Effector memory CD8-positive, alpha-beta T cell (primary cell): ENCODE measurements around the gene ATP8A1.
A peak's percentile ranks its signal among the peaks of the same experiment; 100 is the strongest.

Experiments used
- ATAC-seq: fragments of 150-1000 bp; cut with Tn5 transposase; replicated peaks from 2 replicates; pipeline ENCODE4 v1.10.0; 2021; ENCODE audit warnings: mild to moderate bottlenecking, moderate library complexity
- DNase-seq, 3 experiments: peaks; one replicate each; pipeline ENCODE4 v3.0.0; 2021
- H3K27ac Mint-ChIP-seq, 2 donors: one replicate each; pipeline ENCODE4 v1.8.0; 2022; ENCODE audit warnings: mild to moderate bottlenecking in 2 of 2, mixed read lengths in 2 of 2, moderate library complexity in 2 of 2
- H3K27me3 Mint-ChIP-seq, 2 donors: one replicate each; pipeline ENCODE4 v1.8.0; 2022; ENCODE audit warnings: mixed read lengths in 2 of 2
- H3K36me3 Mint-ChIP-seq: one replicate; pipeline ENCODE4 v1.8.0; 2022; ENCODE audit warnings: mild to moderate bottlenecking, moderate library complexity, mixed read lengths; ENCODE audit not compliant: insufficient read depth
- H3K4me1 Mint-ChIP-seq, 2 donors: one replicate each; pipeline ENCODE4 v1.8.0; 2022; ENCODE audit warnings: low read depth in 2 of 2, mixed read lengths in 2 of 2
- H3K4me3 Mint-ChIP-seq, 2 donors: one replicate each; pipeline ENCODE4 v1.8.0; 2022; ENCODE audit warnings: mild to moderate bottlenecking in 2 of 2, mixed read lengths in 2 of 2, moderate library complexity in 2 of 2
- H3K9me3 Mint-ChIP-seq, 2 donors: one replicate each; pipeline ENCODE4 v1.8.0; 2022; ENCODE audit warnings: mixed read lengths in 2 of 2

ATP8A1 gene

DNA sequence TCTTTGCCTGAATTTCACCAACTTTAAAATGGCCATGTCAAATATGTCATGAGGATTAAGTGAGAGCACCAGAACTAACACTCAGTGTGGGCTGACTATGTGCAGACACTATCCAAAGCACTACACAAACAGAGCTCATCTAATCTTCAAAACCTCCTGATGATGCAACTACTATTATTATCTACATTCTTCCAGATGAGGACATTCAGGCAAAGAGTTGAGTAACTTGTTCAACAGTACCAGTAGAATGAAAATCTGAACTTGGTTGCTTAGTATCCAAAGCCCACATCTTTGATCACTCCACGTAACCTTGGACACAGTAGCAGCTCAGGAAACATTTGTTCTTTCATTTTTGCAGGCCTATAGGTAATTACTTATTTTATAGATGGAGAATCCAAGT is 90.1 kb downstream of the ATP8A1 start:
- Mint-ChIP-seq H3K27ac (no peak overlapping the region), H3K9me3 (no peaks in the 10 kb centered on the region), H3K4me1 (peaks cover under 1 to 7% of the 10 kb centered on the region in 2 donors), H3K27me3 (no peaks in the 10 kb centered on the region), H3K36me3 (peaks cover 17% of the 10 kb centered on the region), H3K4me3 (no peak overlapping the region)
- no peak for DNase-seq
- ATAC-seq, result no peak

GRCh38 chr4:42562016-42562415 is 94.9 kb downstream of the ATP8A1 start:
- H3K27me3 Mint-ChIP-seq, result no peaks in the 10 kb centered on the region
- H3K27ac Mint-ChIP-seq, result peak overlapping the region in 1 of 2 donors; percentile 20
- peaks cover 2 to 7% of the 10 kb centered on the region in 2 donors for H3K4me1 Mint-ChIP-seq
- DNase-seq (no peak), ATAC-seq (no peak)
- H3K36me3 Mint-ChIP-seq, result peaks cover 21% of the 10 kb centered on the region
- H3K4me3 Mint-ChIP-seq, result no peak overlapping the region
- no peaks in the 10 kb centered on the region for H3K9me3 Mint-ChIP-seq

GRCh38 chr4:42561031-42561430 is 95.9 kb downstream of the ATP8A1 start:
- DNase-seq (no peak), ATAC-seq (no peak)
- Mint-ChIP-seq H3K27ac (no peak overlapping the region), H3K4me3 (no peak overlapping the region), H3K36me3 (peaks cover 25% of the 10 kb centered on the region), H3K4me1 (peaks cover 2 to 7% of the 10 kb centered on the region in 2 donors), H3K27me3 (no peaks in the 10 kb centered on the region), H3K9me3 (no peaks in the 10 kb centered on the region)

- Mint-ChIP-seq H3K4me1 (peaks cover 2 to 7% of the 10 kb centered on the region in 2 donors), H3K4me3 (no peak overlapping the region)
- ATAC-seq, result no peak
Observed at GRCh38 chr4:42560467-42560861, 96.4 kb downstream of the ATP8A1 start.

GRCh38 chr4:42558156-42558555 is 98.7 kb downstream of the ATP8A1 start:
- Mint-ChIP-seq H3K9me3 (no peaks in the 10 kb centered on the region), H3K27ac (no peak overlapping the region), H3K4me1 (peaks cover 3 to 7% of the 10 kb centered on the region in 2 donors), H3K27me3 (no peaks in the 10 kb centered on the region), H3K4me3 (no peak overlapping the region), H3K36me3 (peaks cover 27% of the 10 kb centered on the region)
- ATAC-seq (no peak), DNase-seq (no peak)

More at GRCh38 chr4:42560467-42560861, 96.4 kb downstream of the ATP8A1 start:
- peaks cover 29% of the 10 kb centered on the region for H3K36me3 Mint-ChIP-seq
- H3K27ac Mint-ChIP-seq, result no peak overlapping the region
- H3K9me3 Mint-ChIP-seq, result no peaks in the 10 kb centered on the region
- no peak for DNase-seq
- H3K27me3 Mint-ChIP-seq, result no peaks in the 10 kb centered on the region

- H3K4me1 Mint-ChIP-seq, result peaks cover 1 to 4% of the 10 kb centered on the region in 2 donors
- H3K36me3 Mint-ChIP-seq, result peaks cover 27% of the 10 kb centered on the region
- H3K4me3 Mint-ChIP-seq, result no peak overlapping the region
- H3K27ac Mint-ChIP-seq, result no peak overlapping the region
- no peak for ATAC-seq
- DNase-seq, result no peak
- no peaks in the 10 kb centered on the region for H3K9me3 Mint-ChIP-seq
- no peaks in the 10 kb centered on the region for H3K27me3 Mint-ChIP-seq
Observed at GRCh38 chr4:42555828-42556227, 101.1 kb downstream of the ATP8A1 start.

DNA sequence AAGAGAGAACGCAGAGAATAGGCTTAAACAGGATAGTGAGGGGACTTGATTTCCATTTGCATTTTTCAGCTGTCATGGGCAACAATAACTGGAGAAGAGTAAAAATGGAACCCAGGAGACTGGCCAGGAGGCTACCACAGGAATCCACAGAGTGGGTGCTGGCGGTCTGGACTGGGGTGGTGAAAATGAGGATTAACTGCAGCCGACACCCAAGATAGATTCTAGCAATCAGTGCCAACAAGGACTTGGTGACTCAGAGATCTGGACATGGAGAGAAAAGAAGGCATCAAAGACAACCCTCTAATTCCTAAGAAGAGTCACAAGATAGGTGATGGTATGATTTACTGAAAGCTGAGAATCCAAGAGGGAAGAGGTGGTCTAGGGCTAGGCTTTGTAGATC is 102.8 kb downstream of the ATP8A1 start:
- Mint-ChIP-seq H3K9me3 (no peaks in the 10 kb centered on the region), H3K27ac (peak overlapping the region in 1 of 2 donors; percentile 47)
- DNase-seq, result no peak

GRCh38 chr4:42549896-42550295 is 107.0 kb downstream of the ATP8A1 start:
- no peak for ATAC-seq
- Mint-ChIP-seq H3K4me1 (peaks cover 0 to 1% of the 10 kb centered on the region in 2 donors), H3K36me3 (peaks cover 23% of the 10 kb centered on the region), H3K27me3 (no peaks in the 10 kb centered on the region), H3K9me3 (no peaks in the 10 kb centered on the region), H3K27ac (no peak overlapping the region), H3K4me3 (no peak overlapping the region)
- no peak for DNase-seq

More for the DNA sequence above, 102.8 kb downstream of the ATP8A1 start:
- Mint-ChIP-seq H3K36me3 (peaks cover 33% of the 10 kb centered on the region), H3K4me1 (peaks cover 0 to 1% of the 10 kb centered on the region in 2 donors), H3K4me3 (no peak overlapping the region), H3K27me3 (no peaks in the 10 kb centered on the region)
- ATAC-seq, result no peak

- ATAC-seq, result no peak
- Mint-ChIP-seq H3K36me3 (peaks cover 17% of the 10 kb centered on the region), H3K27ac (no peak overlapping the region), H3K9me3 (no peaks in the 10 kb centered on the region), H3K4me3 (no peak overlapping the region), H3K4me1 (no peaks in the 10 kb centered on the region), H3K27me3 (no peaks in the 10 kb centered on the region)
- no peak for DNase-seq
Observed at GRCh38 chr4:42547805-42548204, 109.1 kb downstream of the ATP8A1 start.

DNA sequence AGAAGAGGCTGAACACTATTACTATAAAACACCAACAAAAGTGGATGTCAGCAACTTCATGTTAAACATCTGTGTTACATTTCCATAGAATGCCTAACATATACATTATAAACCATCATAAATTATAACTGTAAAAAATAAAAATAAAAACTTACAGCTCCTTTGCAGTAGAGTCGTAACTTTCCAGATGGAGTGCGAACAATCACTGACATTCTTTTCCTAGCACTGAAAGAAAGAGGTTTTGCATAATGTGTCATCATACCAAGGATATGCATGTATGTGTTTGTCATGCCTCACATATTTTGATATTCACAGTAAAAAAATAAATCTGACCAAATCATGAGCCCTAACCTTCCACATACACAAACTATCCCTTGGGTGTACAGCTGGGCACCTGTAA is 113.1 kb downstream of the ATP8A1 start:
- Mint-ChIP-seq H3K4me3 (no peak overlapping the region), H3K36me3 (no peaks in the 10 kb centered on the region), H3K27me3 (no peaks in the 10 kb centered on the region), H3K4me1 (peaks cover 0 to 23% of the 10 kb centered on the region in 2 donors), H3K27ac (no peak overlapping the region), H3K9me3 (no peaks in the 10 kb centered on the region)
- DNase-seq (no peak), ATAC-seq (no peak)

GRCh38 chr4:42543126-42543525 is 113.8 kb downstream of the ATP8A1 start:
- no peaks in the 10 kb centered on the region for H3K9me3 Mint-ChIP-seq
- peaks cover 0 to 29% of the 10 kb centered on the region in 2 donors for H3K4me1 Mint-ChIP-seq
- H3K27me3 Mint-ChIP-seq, result no peaks in the 10 kb centered on the region
- no peak for ATAC-seq
- no peaks in the 10 kb centered on the region for H3K36me3 Mint-ChIP-seq
- H3K27ac Mint-ChIP-seq, result no peak overlapping the region
- no peak overlapping the region for H3K4me3 Mint-ChIP-seq
- DNase-seq, result no peak

DNA sequence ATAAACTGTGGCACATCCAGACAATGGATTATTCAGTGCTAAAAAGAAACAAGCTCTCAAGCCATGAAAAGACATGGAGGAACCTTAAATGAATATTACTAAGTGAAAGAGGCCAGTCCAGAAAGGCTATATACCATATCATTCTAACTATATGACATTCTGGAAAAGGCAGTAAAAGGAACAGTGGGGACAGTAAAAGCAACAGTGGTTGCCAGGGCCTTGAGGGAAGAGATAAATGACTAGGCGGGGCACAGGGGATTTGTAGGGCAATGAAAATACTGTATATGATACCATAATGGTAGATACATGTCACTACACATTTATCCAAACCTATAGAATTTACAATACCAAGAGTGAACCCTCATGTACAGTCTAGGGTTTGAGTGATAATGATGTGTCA is 115.3 kb downstream of the ATP8A1 start:
- DNase-seq (no peak), ATAC-seq (no peak)
- Mint-ChIP-seq H3K4me3 (no peak overlapping the region), H3K4me1 (peaks cover 6 to 41% of the 10 kb centered on the region in 2 donors), H3K27me3 (no peaks in the 10 kb centered on the region), H3K27ac (no peak overlapping the region), H3K9me3 (no peaks in the 10 kb centered on the region), H3K36me3 (no peaks in the 10 kb centered on the region)

DNA sequence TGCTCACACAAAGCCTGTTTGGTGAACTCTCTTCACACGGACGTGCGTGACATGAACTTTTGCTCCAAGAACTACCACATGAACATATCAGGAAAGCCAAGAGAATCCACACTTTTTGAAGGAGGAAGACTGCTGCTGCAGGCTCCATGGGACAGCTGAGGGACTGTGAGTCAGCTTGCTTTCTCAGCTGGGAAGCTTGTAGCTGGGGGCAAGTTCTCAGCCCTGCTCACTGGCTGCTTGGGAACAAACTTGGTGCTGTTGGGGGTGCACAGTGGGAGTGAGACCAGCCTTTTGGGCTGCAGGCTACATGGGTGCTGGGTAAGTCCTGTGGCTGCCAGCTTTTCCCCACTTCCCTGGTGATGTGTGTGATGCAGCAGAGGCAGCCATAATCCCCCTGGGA is 123.9 kb downstream of the ATP8A1 start:
- no peak for ATAC-seq
- Mint-ChIP-seq H3K27me3 (no peaks in the 10 kb centered on the region), H3K27ac (peak overlapping the region in 1 of 2 donors; percentile 15), H3K9me3 (no peaks in the 10 kb centered on the region), H3K4me1 (peaks cover 14 to 42% of the 10 kb centered on the region in 2 donors), H3K4me3 (no peak overlapping the region), H3K36me3 (peaks cover 30% of the 10 kb centered on the region)
- DNase-seq, result no peak

DNA sequence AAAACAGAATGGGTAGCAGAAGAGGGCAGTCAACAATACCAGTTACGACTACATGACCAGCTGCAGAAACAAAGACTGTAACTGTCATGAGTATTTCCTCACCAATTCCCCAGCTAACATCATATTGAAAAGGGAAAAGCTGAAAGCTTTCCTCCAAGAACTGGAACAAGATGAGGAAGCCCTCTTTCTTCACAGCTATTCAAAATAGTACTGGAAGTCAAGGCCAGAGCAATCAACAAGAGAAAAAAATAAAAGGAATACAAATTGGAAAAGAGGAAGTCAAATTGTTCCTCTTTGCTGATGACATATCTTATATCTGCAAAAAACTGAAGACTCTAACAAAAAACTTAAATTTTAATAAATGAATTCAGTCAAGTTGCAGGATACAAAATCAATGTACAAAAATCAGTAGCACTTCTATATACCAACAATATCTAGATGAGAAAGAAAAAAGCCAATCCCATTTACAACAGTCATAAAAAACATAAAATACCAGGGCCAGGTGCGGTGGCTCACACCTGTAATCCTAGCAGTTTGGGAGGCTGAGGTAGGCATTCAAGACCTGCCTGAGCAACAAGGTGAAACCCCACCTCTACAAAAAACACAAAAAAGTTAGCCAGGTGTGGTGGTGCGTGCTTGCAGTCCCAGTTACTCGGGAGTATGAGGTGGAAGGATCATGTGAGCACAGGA is 125.4 kb downstream of the ATP8A1 start:
- Mint-ChIP-seq H3K4me1 (peaks cover 8 to 30% of the 10 kb centered on the region in 2 donors), H3K27me3 (no peaks in the 10 kb centered on the region), H3K9me3 (no peaks in the 10 kb centered on the region), H3K27ac (peak overlapping the region in 1 of 2 donors; percentile 47), H3K36me3 (peaks cover 30% of the 10 kb centered on the region), H3K4me3 (no peak overlapping the region)
- DNase-seq (no peak), ATAC-seq (no peak)
